ENCODE measurements around the gene LMX1A.

LMX1A gene

DNA sequence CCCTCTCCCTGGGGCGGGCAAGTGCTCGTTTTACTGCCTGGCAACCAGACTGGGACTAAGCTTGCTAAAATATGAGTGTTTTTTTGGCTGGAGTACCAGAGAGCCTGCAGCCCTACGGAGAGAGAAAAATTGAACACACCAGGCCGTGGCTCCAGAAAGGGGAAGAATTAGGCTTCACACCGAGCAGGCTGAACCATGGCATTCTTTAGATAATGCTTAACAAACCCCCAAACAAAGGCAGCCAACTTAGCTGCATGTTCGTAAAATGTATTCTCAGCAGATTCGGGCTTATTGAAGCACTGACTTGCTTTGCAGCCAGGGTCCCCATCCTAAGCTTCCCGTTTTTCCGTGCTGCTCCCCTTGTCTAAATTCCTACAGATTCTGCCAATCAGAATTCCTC lies 76.6 kb downstream of the LMX1A start:
- no peaks in the 10 kb centered on the region for H3K4me1 ChIP-seq
- H3K4me2 ChIP-seq, result no peak overlapping the region
- H3K27ac ChIP-seq, result no peak overlapping the region
- no peak overlapping the region for H3K4me3 ChIP-seq
- no peaks in the 10 kb centered on the region; a peak in 1 of 22 replicates for H4K20me1 ChIP-seq
- H3K36me3 ChIP-seq, result no peaks in the 10 kb centered on the region
- no peak overlapping the region for H3K9ac ChIP-seq
- no peak for TF ChIP-seq Cebpa-rat (IDR thresholded peaks at IDR 0.05)
- no peaks in the 10 kb centered on the region for H3K27me3 ChIP-seq
- H3K9me3 ChIP-seq (replicated peaks in 1 of 11), result no peaks in the 10 kb centered on the region

DNA sequence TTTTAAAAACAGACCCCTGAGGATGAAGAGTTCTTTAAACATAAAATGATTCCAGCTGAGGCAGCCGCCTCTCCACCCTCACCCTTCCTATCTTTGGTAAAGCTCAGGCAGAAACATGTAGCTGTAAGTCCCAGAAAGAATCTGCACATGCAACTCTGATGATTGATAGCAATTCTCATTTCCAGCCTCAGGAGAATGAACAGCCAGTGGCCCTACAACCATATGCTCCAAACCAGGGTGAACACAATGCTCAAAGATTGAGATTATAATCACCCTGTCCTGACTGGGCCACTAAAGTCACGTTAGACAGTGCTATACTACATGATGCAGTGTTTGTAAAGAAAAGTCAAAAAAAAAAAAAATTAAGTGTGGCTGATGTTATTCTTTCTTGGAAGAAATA lies 80.2 kb downstream of the LMX1A start:
- Histone ChIP-seq H3K4me2 (no peak overlapping the region), H4K20me1 (no peaks in the 10 kb centered on the region; a peak in 1 of 22 replicates), H3K36me3 (no peaks in the 10 kb centered on the region), H3K4me3 (no peak overlapping the region), H3K27ac (no peak overlapping the region), H3K9me3 (replicated peaks in 1 of 11) (no peaks in the 10 kb centered on the region), H3K4me1 (no peaks in the 10 kb centered on the region), H3K27me3 (no peaks in the 10 kb centered on the region), H3K9ac (no peak overlapping the region)
- no peak for TF ChIP-seq Cebpa-rat (IDR thresholded peaks at IDR 0.05)

DNA sequence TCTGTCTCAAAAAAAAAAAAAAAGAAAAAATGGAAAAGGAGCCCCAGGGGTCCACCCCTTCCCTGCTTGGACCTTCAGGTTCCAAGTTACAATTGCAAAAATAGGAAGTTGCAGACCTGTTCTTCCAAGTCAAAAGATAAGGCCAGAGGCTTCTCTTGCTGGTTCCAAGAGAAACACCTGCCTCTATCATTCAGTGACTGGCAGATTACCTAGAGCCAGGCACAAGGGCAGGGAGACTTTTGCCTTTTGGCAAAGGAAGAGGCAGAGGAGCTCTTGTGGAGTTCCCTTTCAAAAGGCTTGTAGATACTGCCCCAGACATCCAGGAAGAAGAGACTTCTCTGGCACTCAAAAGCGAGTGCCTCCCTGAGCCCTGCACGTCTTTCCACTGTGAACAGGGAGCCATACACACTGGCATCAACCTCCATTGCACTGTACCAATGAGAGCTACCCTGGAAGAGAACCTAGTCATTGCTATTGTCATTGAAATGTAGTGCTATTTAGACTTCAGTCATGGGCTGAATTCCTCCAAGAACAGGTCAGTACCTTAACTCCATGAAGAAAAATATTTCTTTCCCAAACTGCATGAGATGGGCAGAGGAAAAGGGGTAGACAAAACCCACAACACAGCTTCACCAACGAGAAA lies 91.2 kb downstream of the LMX1A start:
- Histone ChIP-seq H3K36me3 (no peaks in the 10 kb centered on the region), H3K9ac (no peak overlapping the region), H3K27me3 (no peaks in the 10 kb centered on the region), H4K20me1 (no peaks in the 10 kb centered on the region), H3K9me3 (replicated peaks in 1 of 11) (peaks cover 0 to 9% (median 0%) of the 10 kb centered on the region in 11 experiments; a peak in 1 of 22 replicates), H3K4me3 (no peak overlapping the region), H3K4me1 (peaks cover 0 to 6% (median 2%) of the 10 kb centered on the region in 10 experiments; a peak in 7 of 20 replicates), H3K27ac (no peak overlapping the region), H3K4me2 (no peak overlapping the region)
- TF ChIP-seq Cebpa-rat (IDR thresholded peaks at IDR 0.05), result no peak

DNA sequence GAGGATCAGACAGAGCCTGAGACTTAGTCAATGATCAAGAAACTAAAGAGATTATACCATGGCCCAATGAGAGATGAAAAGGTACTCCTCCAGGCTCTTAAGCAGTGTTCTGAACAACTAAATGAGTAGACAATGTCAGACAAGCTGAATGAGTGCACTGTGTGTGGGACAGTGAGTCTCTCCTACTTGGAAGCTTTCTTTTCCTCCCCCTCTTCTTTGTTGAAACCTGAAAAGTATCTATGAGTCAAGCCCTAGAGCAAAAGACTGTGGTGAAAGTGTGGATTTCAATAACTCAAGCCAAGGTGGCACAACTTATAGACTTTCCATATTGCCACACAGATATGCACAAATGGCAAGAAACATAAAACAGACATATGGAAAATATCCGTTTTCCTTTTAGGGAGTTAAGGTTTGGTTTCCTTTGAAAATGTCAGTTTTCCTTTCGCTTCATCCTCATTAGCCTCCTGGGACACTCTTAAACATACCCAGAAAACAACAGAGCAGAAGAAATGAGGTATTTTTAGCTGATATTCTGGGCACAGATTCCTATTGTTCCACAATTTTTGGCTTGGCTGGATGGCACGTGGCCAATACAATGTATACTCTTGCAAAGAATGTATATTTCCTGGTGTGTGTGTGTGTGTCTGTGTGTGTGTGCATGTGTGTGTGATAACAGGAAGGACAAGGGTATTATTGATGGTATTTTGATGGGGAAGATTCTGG lies 96.6 kb downstream of the LMX1A start:
- Histone ChIP-seq H3K4me1 (peaks cover 6 to 22% (median 16%) of the 10 kb centered on the region in 10 experiments; a peak in 17 of 20 replicates), H3K4me2 (peak overlapping the region in 10 of 11 experiments; percentile 6 to 61 (median 50); a peak in 18 of 22 replicates), H4K20me1 (no peaks in the 10 kb centered on the region), H3K27ac (peak overlapping the region in 8 of 11 experiments; percentile 14 to 36 (median 32); a peak in 11 of 22 replicates), H3K9me3 (replicated peaks in 1 of 11) (peaks cover 0 to 9% (median 0%) of the 10 kb centered on the region in 11 experiments; a peak in 1 of 22 replicates), H3K4me3 (no peak overlapping the region), H3K36me3 (no peaks in the 10 kb centered on the region), H3K9ac (no peak overlapping the region), H3K27me3 (no peaks in the 10 kb centered on the region)
- TF ChIP-seq Cebpa-rat (IDR thresholded peaks at IDR 0.05), result no peak

DNA sequence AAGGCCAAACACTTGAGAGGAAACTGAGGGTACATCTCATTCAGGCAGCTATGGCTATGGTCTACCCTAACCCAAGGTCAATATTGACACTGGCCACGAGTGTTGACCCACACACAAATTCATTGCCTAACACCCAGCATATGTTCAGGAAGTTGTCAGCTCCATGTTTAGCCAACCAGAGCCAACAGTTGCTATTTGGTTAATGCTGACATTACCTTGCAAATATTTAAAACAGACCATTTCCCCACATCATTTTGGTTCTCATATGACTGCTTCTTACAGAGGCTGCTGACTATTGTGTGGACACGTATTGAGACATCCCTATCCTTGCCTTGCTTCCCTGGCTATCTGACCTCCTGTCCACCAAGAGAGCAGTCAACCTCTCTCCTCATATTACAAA lies 97.3 kb downstream of the LMX1A start:
- H3K27me3 ChIP-seq, result no peaks in the 10 kb centered on the region
- H3K27ac ChIP-seq, result peak overlapping the region in 8 of 11 experiments; percentile 14 to 36 (median 32); a peak in 10 of 22 replicates
- H3K9ac ChIP-seq, result no peak overlapping the region
- H3K4me1 ChIP-seq, result peaks cover 6 to 22% (median 16%) of the 10 kb centered on the region in 10 experiments; a peak in 17 of 20 replicates
- no peaks in the 10 kb centered on the region for H4K20me1 ChIP-seq
- H3K4me3 ChIP-seq, result no peak overlapping the region
- no peaks in the 10 kb centered on the region for H3K36me3 ChIP-seq
- peaks cover 0 to 9% (median 0%) of the 10 kb centered on the region in 11 experiments; a peak in 1 of 22 replicates for H3K9me3 ChIP-seq (replicated peaks in 1 of 11)
- no peak for TF ChIP-seq Cebpa-rat (IDR thresholded peaks at IDR 0.05)
- peak overlapping the region; percentile 6 to 61 (median 47); a peak in 19 of 22 replicates for H3K4me2 ChIP-seq

DNA sequence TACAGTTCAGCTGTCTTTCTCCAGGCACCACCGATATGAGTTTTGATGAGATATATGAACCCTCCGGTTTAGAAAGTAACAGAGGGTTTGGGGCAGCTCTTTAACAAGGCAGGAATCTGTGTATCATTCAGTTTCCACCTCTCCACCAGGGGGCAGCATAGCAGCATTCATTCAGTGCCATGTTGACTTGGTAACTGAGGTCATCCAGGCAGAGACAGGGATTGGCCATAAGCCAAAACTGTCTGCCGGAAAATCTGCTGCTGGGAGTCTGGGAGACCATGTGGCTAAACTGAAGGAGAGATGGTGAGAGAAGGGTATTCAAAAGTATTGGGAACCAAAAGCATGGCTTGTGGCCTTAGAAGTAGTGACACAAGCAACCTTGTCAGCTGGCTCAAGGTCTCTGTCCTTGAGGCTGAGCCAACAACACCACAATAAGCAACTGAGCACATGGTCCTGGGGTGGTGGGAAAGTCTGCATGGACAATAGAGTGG lies 98.5 kb downstream of the LMX1A start:
- no peaks in the 10 kb centered on the region for H3K27me3 ChIP-seq
- no peak overlapping the region for H3K27ac ChIP-seq
- H3K9ac ChIP-seq, result no peak overlapping the region
- peaks cover 0 to 9% (median 0%) of the 10 kb centered on the region in 11 experiments; a peak in 1 of 22 replicates for H3K9me3 ChIP-seq (replicated peaks in 1 of 11)
- no peak for TF ChIP-seq Cebpa-rat (IDR thresholded peaks at IDR 0.05)
- H3K4me2 ChIP-seq, result no peak overlapping the region
- no peak overlapping the region for H3K4me3 ChIP-seq
- no peaks in the 10 kb centered on the region for H4K20me1 ChIP-seq
- H3K36me3 ChIP-seq, result no peaks in the 10 kb centered on the region
- H3K4me1 ChIP-seq, result peaks cover 6 to 22% (median 16%) of the 10 kb centered on the region in 10 experiments; a peak in 17 of 20 replicates

DNA sequence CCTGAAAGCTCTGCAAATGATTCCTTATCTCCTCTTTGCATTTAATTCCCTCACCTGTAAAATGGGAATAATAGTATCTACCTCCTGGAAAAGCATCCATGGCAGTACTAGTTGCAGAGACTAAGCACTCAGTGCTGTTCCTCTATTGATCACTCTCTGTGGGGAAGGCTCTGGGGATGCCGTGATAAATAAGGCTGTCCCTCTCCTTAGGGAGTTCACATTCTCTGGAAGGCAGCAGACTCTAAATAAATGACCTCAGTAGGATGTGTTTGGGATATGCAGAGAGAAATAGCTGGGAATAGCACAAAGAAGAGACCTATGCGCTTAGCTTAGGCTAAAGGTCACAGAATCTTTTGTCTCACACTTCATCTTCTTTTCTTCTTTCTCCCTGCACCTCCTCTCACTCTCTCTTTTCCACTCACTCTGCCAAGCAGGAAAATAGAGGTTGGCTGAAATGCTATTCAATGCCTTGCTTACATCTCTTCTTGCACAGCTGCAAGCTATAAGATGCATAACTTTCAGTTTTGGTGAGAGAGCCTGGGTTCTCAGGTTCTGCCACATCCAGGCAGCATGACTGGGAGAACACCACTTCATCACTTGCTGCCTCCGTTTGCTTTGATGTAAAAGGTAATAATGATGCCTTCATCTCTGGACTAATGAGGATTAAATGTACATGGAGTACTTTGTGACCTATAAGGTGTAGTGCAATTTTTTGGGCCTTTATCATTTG lies 101.5 kb downstream of the LMX1A start:
- Histone ChIP-seq H3K4me3 (no peak overlapping the region), H4K20me1 (no peaks in the 10 kb centered on the region), H3K27ac (no peak overlapping the region), H3K27me3 (no peaks in the 10 kb centered on the region), H3K4me2 (no peak overlapping the region), H3K36me3 (no peaks in the 10 kb centered on the region), H3K9me3 (replicated peaks in 1 of 11) (no peaks in the 10 kb centered on the region), H3K9ac (no peak overlapping the region), H3K4me1 (peaks cover 6 to 16% (median 12%) of the 10 kb centered on the region in 10 experiments; a peak in 17 of 20 replicates)
- TF ChIP-seq Cebpa-rat (IDR thresholded peaks at IDR 0.05), result no peak

DNA sequence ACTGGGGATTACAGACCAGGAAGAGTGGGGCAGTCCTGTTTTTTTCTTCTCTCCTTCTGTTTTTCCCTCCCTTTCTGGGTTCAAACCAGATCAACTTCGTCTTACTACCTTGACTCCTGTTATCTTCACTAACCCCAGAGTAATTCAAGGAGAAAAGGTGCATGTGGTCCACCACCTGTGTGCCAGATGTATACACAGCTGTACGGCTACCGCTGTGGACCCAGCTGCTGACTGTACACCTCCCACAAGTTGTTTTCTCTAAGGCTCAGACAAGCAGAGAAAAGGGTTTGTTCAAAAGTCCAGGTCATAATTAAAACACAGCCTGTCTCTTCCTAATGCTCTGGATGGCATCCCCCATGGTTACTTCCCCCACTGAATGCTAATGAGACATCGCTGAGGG lies 102.1 kb downstream of the LMX1A start:
- Histone ChIP-seq H3K9me3 (replicated peaks in 1 of 11) (no peaks in the 10 kb centered on the region), H3K27ac (no peak overlapping the region), H3K4me1 (peaks cover 3 to 9% (median 5%) of the 10 kb centered on the region in 10 experiments; a peak in 17 of 20 replicates), H4K20me1 (no peaks in the 10 kb centered on the region), H3K27me3 (no peaks in the 10 kb centered on the region), H3K36me3 (no peaks in the 10 kb centered on the region), H3K9ac (no peak overlapping the region), H3K4me3 (no peak overlapping the region), H3K4me2 (no peak overlapping the region)
- no peak for TF ChIP-seq Cebpa-rat (IDR thresholded peaks at IDR 0.05)

DNA sequence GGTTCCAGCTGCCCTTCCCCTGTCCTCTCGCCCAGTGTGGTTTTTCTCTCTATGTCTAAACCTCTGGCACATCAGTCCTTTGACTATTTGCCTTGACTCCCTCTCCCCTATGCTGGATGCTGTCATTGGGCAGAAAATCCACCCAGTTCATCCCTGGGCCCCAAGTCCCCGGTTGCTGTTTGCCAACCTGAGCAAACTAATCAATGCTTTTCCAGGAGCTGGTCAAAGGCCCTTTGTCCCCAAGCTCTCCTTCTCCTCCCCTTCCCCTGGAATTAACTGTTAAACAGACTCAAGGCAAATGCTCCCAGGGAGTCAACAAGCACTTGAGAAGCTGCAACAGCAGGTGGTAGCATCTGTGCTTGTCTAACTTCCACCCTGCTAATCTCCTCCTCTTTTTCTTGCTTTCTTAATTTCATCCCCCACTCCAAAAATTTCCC lies 102.7 kb downstream of the LMX1A start:
- no peaks in the 10 kb centered on the region for H4K20me1 ChIP-seq
- H3K4me1 ChIP-seq, result peaks cover 0 to 4% (median 0%) of the 10 kb centered on the region in 10 experiments; a peak in 4 of 20 replicates
- no peak for TF ChIP-seq Cebpa-rat (IDR thresholded peaks at IDR 0.05)

More for the DNA sequence above, 102.7 kb downstream of the LMX1A start:
- Histone ChIP-seq H3K4me3 (no peak overlapping the region), H3K4me2 (no peak overlapping the region), H3K9ac (no peak overlapping the region), H3K27me3 (no peaks in the 10 kb centered on the region), H3K27ac (no peak overlapping the region), H3K36me3 (no peaks in the 10 kb centered on the region), H3K9me3 (replicated peaks in 1 of 11) (no peaks in the 10 kb centered on the region)

Measured in BLaER1 treated with 17β-estradiol and CSF1 and Interleukin-3, amounts not matched to agents 10 nM and 100 nM (cell line).